Aorta (tissue), 5 donors: ENCODE measurements around the gene CBLB. TPM values are rescaled to one million over a fixed set of nuclear protein-coding genes. Genes with fewer than 3 reads are reported as not detected.

Experiments
- ATAC-seq: fragments of 200-7000 bp; cut with Tn5 transposase; one replicate; pipeline ENCODE4 v1.9.1; 2022; ENCODE audit warnings: moderate library complexity; ENCODE audit not compliant: low FRiP score
- DNase-seq, 2 donors: peaks; one replicate each; pipeline ENCODE4 v3.0.0-alpha.2; 2020
- H3K27ac ChIP-seq, 2 donors: one replicate each; pipeline ENCODE4 v1.5.1; 2013; ENCODE audit warnings: low read length in 2 of 2, mild to moderate bottlenecking in 2 of 2, moderate library complexity in 2 of 2, control low read depth in 1 of 2, inconsistent platforms in 1 of 2, low read depth in 1 of 2
- H3K27me3 ChIP-seq, 2 donors: one replicate each; pipeline ENCODE4 v1.6.1; 2013; ENCODE audit warnings: control low read depth in 1 of 2, low read length in 1 of 2, mild to moderate bottlenecking in 1 of 2, moderate library complexity in 1 of 2; ENCODE audit not compliant: insufficient read depth in 2 of 2, control insufficient read depth in 1 of 2
- H3K36me3 ChIP-seq, 2 donors: one replicate each; pipeline ENCODE4 v1.6.1; 2013; ENCODE audit warnings: control low read depth in 1 of 2, low read length in 1 of 2, mild to moderate bottlenecking in 1 of 2; ENCODE audit not compliant: insufficient read depth in 2 of 2, control insufficient read depth in 1 of 2
- H3K4me1 ChIP-seq, 2 donors: one replicate each; pipeline ENCODE4 v1.6.1; 2013; ENCODE audit warnings: low read length in 2 of 2, control low read depth in 1 of 2, mild to moderate bottlenecking in 1 of 2, moderate library complexity in 1 of 2; ENCODE audit not compliant: insufficient read depth in 2 of 2, control insufficient read depth in 1 of 2
- H3K4me3 ChIP-seq, 2 donors: one replicate each; pipeline ENCODE4 v1.5.1; 2013; ENCODE audit warnings: low read length in 2 of 2, control low read depth in 1 of 2, mild to moderate bottlenecking in 1 of 2
- H3K9me3 ChIP-seq: one replicate; pipeline ENCODE4 v1.6.1; 2013; ENCODE audit warnings: mild to moderate bottlenecking, low read length; ENCODE audit not compliant: control insufficient read depth
- WGBS, 2 donors: extraction: QIAGEN DNeasy Blood & Tissue Kit; methylation state at CpG; one replicate each; pipeline ENCODE4 v1.1.7; 2013; 5-methylcytosine and 5-hydroxymethylcytosine counted together
- intact Hi-C, 2 donors: fragments of 100-400 bp; cut with DNase I; formaldehyde crosslinking; loops; one replicate each; pipeline versions ENCODE4 v1.14.2 to v1.15.0; 2022
- polyA plus RNA-seq, 2 donors: library from polyadenylated mRNA; stranded (reverse); fragments of 200-250 nt; gene quantifications; one replicate each; pipeline ENCODE4 v1.2.3, GENCODE V29; 2013
- total RNA-seq, 2 donors: library from RNA; stranded (reverse); fragmentation: NEBNext Ultra II Directional; extraction: Animal tissue kit (Norgen Biotek cat#: 25700); gene quantifications; one replicate each; pipeline ENCODE4 v1.2.1, GENCODE V29; 2021
- donor health status: healthy with polysubstance abuse.
- donor health status: Bipolar disorder and iron deficiency.
- donor health status: DM: no; HTN: no; CAD: no.
- donor health status: DM: no; HTN: no; CAD: no.
- donor health status: DM: yes; HTN: yes; CAD: no.

Gene CBLB
- total and polyA plus RNA-seq, 4 donors, result 3.3 to 126 (median 54.1) TPM

DNA sequence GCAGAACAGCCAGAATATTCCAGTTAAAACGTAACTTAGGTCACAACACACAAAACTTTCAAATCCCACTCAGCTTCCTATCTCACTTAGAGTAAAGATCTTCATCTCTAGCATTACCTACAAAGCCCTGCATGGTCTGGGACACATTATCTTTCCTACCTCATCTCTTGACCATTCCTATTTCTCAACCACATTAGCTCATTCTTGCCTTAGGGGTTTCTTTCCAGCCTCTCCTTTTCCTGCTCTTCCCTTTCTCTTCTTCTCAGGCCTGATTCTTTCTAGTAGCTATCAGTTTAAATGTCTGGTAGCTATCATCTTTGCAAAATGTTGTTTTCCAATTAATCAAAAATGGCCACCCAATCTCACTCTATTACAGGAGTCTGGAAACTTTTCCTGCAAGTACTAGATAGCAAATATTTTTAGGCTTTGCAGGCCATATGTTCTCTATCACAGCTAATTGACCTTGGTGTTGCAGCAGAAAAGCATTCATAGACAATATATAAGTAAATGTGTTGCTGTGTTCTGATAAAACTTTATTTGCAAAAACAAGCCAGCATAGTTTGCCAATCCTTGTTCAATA, 15.1 kb upstream of the CBLB start:
- Histone ChIP-seq H3K27me3 (no peaks in the 10 kb centered on the region), H3K4me3 (no peak overlapping the region), H3K27ac (no peak overlapping the region), H3K4me1 (no peaks in the 10 kb centered on the region), H3K9me3 (no peaks in the 10 kb centered on the region), H3K36me3 (no peaks in the 10 kb centered on the region)
- 94 to 95% methylated on average over 1 of the region's 1 CpG for WGBS, 2 donors
- intact Hi-C loops, result no loop called here
- DNase-seq (no peak), ATAC-seq (no peak)

DNA sequence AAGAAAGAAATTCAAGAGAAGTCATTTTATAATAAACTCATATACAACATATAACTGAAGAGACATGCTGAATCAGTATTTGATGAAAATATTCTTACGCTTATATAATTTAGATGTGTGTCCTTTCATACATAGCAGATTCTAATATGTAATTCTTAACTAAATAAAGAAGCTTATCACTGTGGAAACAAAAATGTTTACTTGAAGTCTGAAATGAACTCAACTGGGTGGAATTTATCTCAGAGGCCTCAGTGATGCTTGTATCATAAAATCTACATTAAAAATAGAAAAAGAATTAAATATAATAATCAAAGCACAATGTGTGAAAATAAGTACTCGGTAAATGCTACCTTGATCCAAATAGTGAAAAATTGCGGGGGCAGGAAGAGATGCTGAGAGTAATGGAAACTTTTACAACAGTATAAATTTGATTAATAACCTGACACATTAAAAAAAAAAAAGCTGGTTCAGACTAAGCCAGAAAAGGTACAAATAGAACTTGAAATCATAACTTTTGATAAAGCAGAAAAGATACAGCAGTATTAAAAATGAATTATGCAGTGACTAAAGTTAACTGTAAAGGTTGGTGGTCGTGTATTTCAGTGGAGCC, 12.0 kb upstream of the CBLB start:
- Histone ChIP-seq H3K36me3 (no peaks in the 10 kb centered on the region), H3K27me3 (no peaks in the 10 kb centered on the region), H3K4me1 (no peaks in the 10 kb centered on the region), H3K4me3 (no peak overlapping the region), H3K9me3 (no peaks in the 10 kb centered on the region), H3K27ac (no peak overlapping the region)
- WGBS, 2 donors, result 9 to 10% methylated on average over 4 of the region's 4 CpGs
- intact Hi-C loops, result loop anchor here in 1 of 2 donors (2.0 kb wide), 1 partner anchor 26 kb away; no protein-coding TSS in a partner anchor
- no peak for ATAC-seq
- DNase-seq, result no peak

- H3K9me3 ChIP-seq, result no peaks in the 10 kb centered on the region
- no peaks in the 10 kb centered on the region for H3K36me3 ChIP-seq
- no peak overlapping the region for H3K4me3 ChIP-seq
- no peak overlapping the region for H3K27ac ChIP-seq
- DNase-seq (no peak), ATAC-seq (no peak)
- H3K27me3 ChIP-seq, result no peaks in the 10 kb centered on the region
- intact Hi-C loops, result no loop called here
- H3K4me1 ChIP-seq, result no peaks in the 10 kb centered on the region
- 16 to 22% methylated on average over 1 of the region's 1 CpG for WGBS, 2 donors
Observed at GRCh38 chr3:105878061-105878460, 9.2 kb upstream of the CBLB start.

DNA sequence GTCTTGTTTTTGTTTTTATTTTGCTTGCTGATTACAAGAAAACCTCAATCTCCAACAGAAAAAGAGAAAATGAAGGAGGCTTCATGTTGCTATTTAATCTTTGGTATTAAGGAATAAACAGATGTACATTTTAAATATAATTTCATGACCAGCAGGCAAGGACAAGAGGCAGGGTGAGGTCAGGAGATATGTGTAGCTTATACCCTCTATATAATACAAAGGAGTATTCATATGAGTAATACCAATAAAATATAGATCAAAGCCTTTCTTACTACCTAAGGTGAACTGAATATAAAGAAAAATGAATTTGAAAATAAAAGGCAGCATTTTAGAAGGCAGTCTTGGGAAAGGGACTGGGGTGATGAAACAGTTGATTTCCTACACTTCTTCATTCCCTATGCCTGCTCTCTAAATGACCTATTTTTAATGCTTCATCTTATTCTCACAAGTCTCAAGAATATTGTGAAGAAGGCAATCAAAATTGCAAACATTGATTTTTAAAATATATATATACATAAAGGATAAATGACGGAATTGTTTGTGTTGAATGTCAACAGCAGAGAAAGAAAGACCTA, 8.6 kb upstream of the CBLB start:
- H3K9me3 ChIP-seq, result no peaks in the 10 kb centered on the region
- no peak for ATAC-seq

DNA sequence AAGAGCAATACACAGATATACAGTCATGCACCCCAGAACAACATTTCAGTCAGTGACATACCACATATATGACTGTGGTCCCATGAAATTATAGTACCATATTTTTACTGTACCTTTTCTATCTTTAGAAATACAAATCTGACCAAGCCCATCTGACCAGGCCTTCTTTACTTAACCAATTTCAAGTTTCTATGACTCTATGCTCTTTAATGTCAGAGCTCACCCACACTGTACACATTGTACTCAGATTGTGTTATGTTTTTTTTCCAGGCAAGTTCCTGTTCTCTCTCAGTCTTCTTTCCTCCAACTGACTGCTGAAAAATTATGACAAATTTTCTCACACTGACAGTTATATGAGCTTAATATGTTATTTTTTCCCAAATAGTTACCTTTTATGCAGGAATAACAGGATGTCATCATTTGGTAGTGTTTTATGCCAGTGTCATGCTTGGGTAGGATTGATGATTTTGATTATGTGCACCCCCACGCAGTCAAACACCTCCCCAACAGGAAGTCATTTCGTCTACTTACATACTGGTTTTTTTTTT, 8.0 kb upstream of the CBLB start:
- no peak overlapping the region for H3K27ac ChIP-seq
- no peaks in the 10 kb centered on the region for H3K27me3 ChIP-seq
- H3K4me1 ChIP-seq, result no peaks in the 10 kb centered on the region
- H3K36me3 ChIP-seq, result no peaks in the 10 kb centered on the region
- ATAC-seq (peak; percentile 7), DNase-seq (no peak)
- H3K9me3 ChIP-seq, result no peaks in the 10 kb centered on the region
- intact Hi-C loops, result no loop called here
- WGBS, 2 donors, result 60 to 65% methylated on average over 2 of the region's 2 CpGs
- H3K4me3 ChIP-seq, result no peak overlapping the region

More for the DNA sequence above, 8.6 kb upstream of the CBLB start:
- intact Hi-C loops, result no loop called here
- DNase-seq, result no peak
- no peaks in the 10 kb centered on the region for H3K27me3 ChIP-seq
- H3K36me3 ChIP-seq, result no peaks in the 10 kb centered on the region
- WGBS, 2 donors, result 91 to 96% methylated on average over 1 of the region's 1 CpG
- no peaks in the 10 kb centered on the region for H3K4me1 ChIP-seq
- no peak overlapping the region for H3K4me3 ChIP-seq
- no peak overlapping the region for H3K27ac ChIP-seq

DNA sequence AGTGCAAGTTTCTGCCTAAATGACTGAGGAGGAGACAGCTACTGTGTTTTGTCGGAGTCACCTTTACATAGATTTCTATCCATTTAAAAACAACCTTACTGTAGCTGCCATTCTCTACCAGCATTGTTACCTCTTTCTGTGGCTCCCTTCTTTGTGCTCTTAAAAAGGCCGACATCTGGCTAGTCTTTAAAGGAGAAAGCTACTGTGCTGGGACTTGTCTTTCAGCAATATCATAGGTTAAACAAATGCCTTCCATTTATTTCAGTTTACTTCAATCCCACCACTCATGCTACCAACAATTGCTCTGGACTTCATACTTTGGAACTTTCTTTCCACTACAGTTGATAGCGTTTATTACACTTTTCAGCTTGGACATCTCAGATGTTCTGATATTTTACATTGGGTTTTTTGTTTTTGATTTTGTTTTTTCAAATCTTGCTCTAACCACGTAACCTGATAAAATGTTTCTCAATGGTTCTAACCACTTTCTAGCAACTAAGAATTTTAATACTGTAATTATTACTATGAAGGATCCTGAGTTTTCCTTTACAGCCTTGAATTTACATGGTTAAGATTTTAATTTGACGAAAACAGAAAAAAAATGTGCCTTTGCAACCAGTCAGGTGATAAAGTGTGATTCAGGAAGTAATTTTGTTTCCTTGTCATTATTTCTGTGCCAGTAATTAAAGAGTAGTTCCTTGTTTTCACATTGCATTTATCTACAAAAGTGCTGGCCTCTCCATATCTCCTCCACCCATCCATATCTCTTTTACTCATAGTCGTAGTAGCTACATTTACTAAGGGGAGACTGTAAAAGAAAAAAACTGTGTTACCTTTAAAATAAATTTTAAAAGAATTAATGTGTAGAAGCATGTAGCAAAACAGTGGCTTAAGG, 1.3 kb upstream of the CBLB start:
- no peak for DNase-seq
- intact Hi-C loops, result loop anchor here (2.0 to 10.0 kb wide), 3 partner anchors 37 to 255 kb away; no protein-coding TSS in a partner anchor
- H3K4me3 ChIP-seq, result peak overlapping the region; percentile 44 to 94
- no peaks in the 10 kb centered on the region for H3K4me1 ChIP-seq
- 52 to 54% methylated on average over 6 of the region's 6 CpGs for WGBS, 2 donors
- H3K27me3 ChIP-seq, result no peaks in the 10 kb centered on the region
- no peaks in the 10 kb centered on the region for H3K9me3 ChIP-seq
- H3K36me3 ChIP-seq, result no peaks in the 10 kb centered on the region
- no peak for ATAC-seq
- H3K27ac ChIP-seq, result peak overlapping the region; percentile 46 to 63

- no peaks in the 10 kb centered on the region for H3K4me1 ChIP-seq
- no peaks in the 10 kb centered on the region for H3K36me3 ChIP-seq
- no peak for ATAC-seq
- peak overlapping the region; percentile 46 to 63 for H3K27ac ChIP-seq
- peak overlapping the region; percentile 44 to 94 for H3K4me3 ChIP-seq
- no peaks in the 10 kb centered on the region for H3K27me3 ChIP-seq
- WGBS, 2 donors, result 0% methylated on average over 3 of the region's 3 CpGs
- DNase-seq, result no peak
- intact Hi-C loops, result loop anchor here (2.0 to 10.0 kb wide), 3 partner anchors 37 to 255 kb away; no protein-coding TSS in a partner anchor
- H3K9me3 ChIP-seq, result no peaks in the 10 kb centered on the region
Observed at GRCh38 chr3:105869531-105869833, 670 bp upstream of the CBLB start.

DNA sequence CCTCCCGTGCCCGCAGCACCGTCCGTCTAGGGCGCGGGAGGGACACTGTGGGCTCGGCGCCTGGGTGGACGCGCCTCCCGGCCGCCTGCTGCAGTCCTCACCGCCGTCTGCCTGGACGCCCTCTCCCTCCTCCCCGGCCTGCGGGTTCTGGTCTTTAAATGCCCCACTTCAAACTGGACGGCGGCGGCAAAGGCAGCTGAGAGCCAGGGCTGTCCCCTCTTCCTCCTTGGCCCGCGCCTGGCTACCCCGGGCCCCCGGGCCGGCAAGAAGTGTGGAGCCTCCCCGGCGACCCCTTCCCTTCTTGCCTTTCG, 426 bp downstream of the CBLB start:
- Histone ChIP-seq H3K4me3 (peak overlapping the region; percentile 61 to 94), H3K36me3 (no peaks in the 10 kb centered on the region), H3K9me3 (no peaks in the 10 kb centered on the region), H3K27me3 (no peaks in the 10 kb centered on the region), H3K27ac (peak overlapping the region; percentile 51 to 76), H3K4me1 (peaks cover 0 to 4% of the 10 kb centered on the region in 2 donors)
- peak; percentile 75 to 86 for DNase-seq
- intact Hi-C loops, result loop anchor here (2.0 to 10.0 kb wide), 3 partner anchors 38 to 256 kb away; no protein-coding TSS in a partner anchor
- ATAC-seq, result peak; percentile 76
- WGBS, 2 donors, result 0% methylated on average over 27 to 28 of the region's 28 CpGs
